ENCODE measurements around the gene AATK. TPM values are rescaled to one million over a fixed set of nuclear protein-coding genes. Genes with fewer than 3 reads are reported as not detected.

Gene AATK
- total and polyA plus RNA-seq, 9 of the 15 experiments (the other 6 are each of a cell fraction or from before 2014, with no cell fraction given), result 0.11 to 0.55 (median 0.38) TPM; not detected in 5

DNA sequence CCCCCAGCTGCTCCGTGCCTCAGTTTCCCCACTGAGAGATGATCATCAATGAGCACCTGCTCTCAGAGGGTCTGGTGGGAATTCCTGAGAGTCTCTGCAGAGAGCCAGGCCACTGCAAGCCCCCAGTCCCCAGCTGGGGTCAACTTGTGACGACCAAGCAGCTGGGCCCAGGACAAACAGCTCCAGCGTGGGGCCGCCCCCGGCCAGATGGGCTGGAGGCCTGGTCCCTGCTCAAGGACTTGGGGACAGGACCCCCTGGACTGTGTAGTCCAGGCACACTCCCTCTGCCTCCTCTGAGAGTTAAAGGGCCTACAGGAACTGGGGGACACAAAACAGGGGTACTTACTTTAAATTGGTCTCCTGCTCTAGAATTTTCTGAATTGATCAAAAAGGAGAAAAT, 16.6 kb upstream of the AATK start:
- no TSS peak for BruUV-seq (replicated peaks)
- 30% methylated on average over 5 of the region's 5 CpGs for WGBS (ENCODE audit: insufficient coverage, low coverage, missing lambda C conversion rate)
- in situ Hi-C loops (cut with MboI) (no loop called here), intact Hi-C loops (cut with micrococcal nuclease) (no loop called here)
- no peak overlapping the region for H3K4me3 ChIP-seq
- H3K9ac ChIP-seq (ENCODE audit: insufficient read depth in 1 of 2, low read depth in 2 of 2, low read length in 2 of 2), result no peak overlapping the region
- no peaks in the 10 kb centered on the region for H3K9me3 ChIP-seq (replicated peaks; ENCODE audit: control insufficient read depth, insufficient read depth, low read depth, low read length)
- no peaks in the 10 kb centered on the region for H3K9me1 ChIP-seq (ENCODE audit: control insufficient read depth, insufficient read depth, low read length)
- H2AFZ ChIP-seq (ENCODE audit: low read depth, low read length), result no peak overlapping the region
- POLR2A ChIA-PET, result interaction anchor here (0.8 kb wide), 1 partner anchor 10 kb away, joined by 3 read pairs; no protein-coding TSS in a partner anchor
- CTCF ChIA-PET (ENCODE audit: low intra/inter-chr PET ratio), result no interaction called here
- H3K27ac ChIP-seq (ENCODE audit: extremely low read depth, low read depth, low read length), result no peak overlapping the region
- ATAC-seq, result no peak
- peaks cover 16 to 58% of the 10 kb centered on the region in 2 experiments; a peak in 4 of 5 replicates for H3K27me3 ChIP-seq (ENCODE audit: control insufficient read depth in 2 of 2, insufficient read depth in 2 of 2, low read length in 2 of 2)
- no peak for FAIRE-seq
- no peak for DNase-seq (ENCODE audit: extremely low read depth in 1 of 4, low spot score in 3 of 4)
- no peaks in the 10 kb centered on the region for H3K36me3 ChIP-seq (ENCODE audit: control insufficient read depth, insufficient read depth, low read length)
- no peaks in the 10 kb centered on the region; the same call in 1 of the 2 replicates for H4K20me1 ChIP-seq (replicated peaks; ENCODE audit: control insufficient read depth, insufficient read depth, low read length)
- H3K4me2 ChIP-seq (ENCODE audit: insufficient read depth, low read length), result no peak overlapping the region
- TF ChIP-seq, protein P1, sequence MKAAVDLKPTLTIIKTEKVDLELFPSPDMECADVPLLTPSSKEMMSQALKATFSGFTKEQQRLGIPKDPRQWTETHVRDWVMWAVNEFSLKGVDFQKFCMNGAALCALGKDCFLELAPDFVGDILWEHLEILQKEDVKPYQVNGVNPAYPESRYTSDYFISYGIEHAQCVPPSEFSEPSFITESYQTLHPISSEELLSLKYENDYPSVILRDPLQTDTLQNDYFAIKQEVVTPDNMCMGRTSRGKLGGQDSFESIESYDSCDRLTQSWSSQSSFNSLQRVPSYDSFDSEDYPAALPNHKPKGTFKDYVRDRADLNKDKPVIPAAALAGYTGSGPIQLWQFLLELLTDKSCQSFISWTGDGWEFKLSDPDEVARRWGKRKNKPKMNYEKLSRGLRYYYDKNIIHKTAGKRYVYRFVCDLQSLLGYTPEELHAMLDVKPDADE (conservative IDR thresholded peaks at IDR 0.05; ENCODE audit: control insufficient read depth, low read depth, low read length), result no peak
- TF ChIP-seq NR3C1 (CRISPR knock-in tag; IDR thresholded peaks at IDR 0.05), result no peak
- TF ChIP-seq NR2F6 (CRISPR knock-in tag; IDR thresholded peaks at IDR 0.05), result no peak
- TF ChIP-seq MTA1 (IDR thresholded peaks at IDR 0.05; ENCODE audit: borderline replicate concordance), result no peak
- TF ChIP-seq SOX6 (IDR thresholded peaks at IDR 0.05), result no peak
- no peaks in the 10 kb centered on the region for H3K79me2 ChIP-seq (ENCODE audit: control insufficient read depth, insufficient read depth, low read length)
- H3K4me1 ChIP-seq (replicated peaks in 1 of 2; ENCODE audit: control insufficient read depth in 2 of 2, insufficient read depth in 2 of 2, low read length in 2 of 2), result peaks cover 0 to 57% of the 10 kb centered on the region in 2 experiments; a peak in 2 of 5 replicates

DNA sequence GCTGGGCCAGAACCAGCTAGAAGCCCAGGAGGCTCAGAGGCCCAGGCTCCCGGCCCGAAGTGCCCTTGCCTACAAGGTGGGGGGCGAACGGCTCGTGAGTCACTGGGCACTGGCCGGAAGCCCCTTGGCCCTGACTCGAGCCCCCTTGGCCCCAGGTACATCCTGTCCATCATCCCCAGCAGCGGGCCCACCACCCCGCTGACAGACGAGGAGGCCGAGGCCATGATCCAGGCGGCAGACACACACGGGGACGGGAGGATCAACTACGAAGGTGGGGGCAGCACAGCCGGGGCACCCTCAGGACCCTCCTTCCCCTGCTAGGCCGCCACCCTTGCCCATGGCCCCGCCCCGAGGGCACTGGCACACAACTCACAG, 15.8 kb upstream of the AATK start:
- intact Hi-C loops (cut with micrococcal nuclease) (no loop called here), in situ Hi-C loops (cut with MboI) (no loop called here)
- TF ChIP-seq, protein P2, sequence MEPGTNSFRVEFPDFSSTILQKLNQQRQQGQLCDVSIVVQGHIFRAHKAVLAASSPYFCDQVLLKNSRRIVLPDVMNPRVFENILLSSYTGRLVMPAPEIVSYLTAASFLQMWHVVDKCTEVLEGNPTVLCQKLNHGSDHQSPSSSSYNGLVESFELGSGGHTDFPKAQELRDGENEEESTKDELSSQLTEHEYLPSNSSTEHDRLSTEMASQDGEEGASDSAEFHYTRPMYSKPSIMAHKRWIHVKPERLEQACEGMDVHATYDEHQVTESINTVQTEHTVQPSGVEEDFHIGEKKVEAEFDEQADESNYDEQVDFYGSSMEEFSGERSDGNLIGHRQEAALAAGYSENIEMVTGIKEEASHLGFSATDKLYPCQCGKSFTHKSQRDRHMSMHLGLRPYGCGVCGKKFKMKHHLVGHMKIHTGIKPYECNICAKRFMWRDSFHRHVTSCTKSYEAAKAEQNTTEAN (CRISPR knock-in tag; IDR thresholded peaks at IDR 0.05), result no peak
- TF ChIP-seq ZNF431 (CRISPR knock-in tag; IDR thresholded peaks at IDR 0.05) (no peak), FOXO4 (CRISPR knock-in tag; IDR thresholded peaks at IDR 0.05) (no peak), KDM1A (IDR thresholded peaks at IDR 0.05) (no peak), ZNF217 (CRISPR knock-in tag; IDR thresholded peaks at IDR 0.05) (no peak), ZNF830 (CRISPR knock-in tag; IDR thresholded peaks at IDR 0.05) (no peak), CREBBP (IDR thresholded peaks at IDR 0.05; ENCODE audit: low read depth, low read length) (no peak)
- BruUV-seq (replicated peaks), result no TSS peak
- ChIA-PET POLR2A (interaction anchor here (0.8 to 1.1 kb wide), 3 partner anchors 10 to 38 kb away, joined by 3 read pairs; no protein-coding TSS in a partner anchor), CTCF (ENCODE audit: low intra/inter-chr PET ratio) (no interaction called here)
- H3K27ac ChIP-seq (ENCODE audit: extremely low read depth, low read depth, low read length), result no peak overlapping the region
- no peak overlapping the region for H2AFZ ChIP-seq (ENCODE audit: low read depth, low read length)
- H4K20me1 ChIP-seq (replicated peaks; ENCODE audit: control insufficient read depth, insufficient read depth, low read length), result no peaks in the 10 kb centered on the region; the same call in 1 of the 2 replicates
- no peak for DNase-seq (ENCODE audit: extremely low read depth in 1 of 4, low spot score in 3 of 4)
- no peaks in the 10 kb centered on the region for H3K36me3 ChIP-seq (ENCODE audit: control insufficient read depth, insufficient read depth, low read length)
- H3K27me3 ChIP-seq (ENCODE audit: control insufficient read depth in 2 of 2, insufficient read depth in 2 of 2, low read length in 2 of 2), result peaks cover 16 to 60% of the 10 kb centered on the region in 2 experiments; a peak in 4 of 5 replicates
- FAIRE-seq, result no peak
- H3K9me1 ChIP-seq (ENCODE audit: control insufficient read depth, insufficient read depth, low read length), result no peaks in the 10 kb centered on the region
- H3K79me2 ChIP-seq (ENCODE audit: control insufficient read depth, insufficient read depth, low read length), result no peaks in the 10 kb centered on the region
- H3K4me3 ChIP-seq, result no peak overlapping the region
- WGBS (ENCODE audit: insufficient coverage, low coverage, missing lambda C conversion rate), result 28% methylated on average over 19 of the region's 19 CpGs
- H3K4me2 ChIP-seq (ENCODE audit: insufficient read depth, low read length), result no peak overlapping the region
- peaks cover 0 to 53% of the 10 kb centered on the region in 2 experiments; a peak in 2 of 5 replicates for H3K4me1 ChIP-seq (replicated peaks in 1 of 2; ENCODE audit: control insufficient read depth in 2 of 2, insufficient read depth in 2 of 2, low read length in 2 of 2)
- no peak for ATAC-seq
- H3K9ac ChIP-seq (ENCODE audit: insufficient read depth in 1 of 2, low read depth in 2 of 2, low read length in 2 of 2), result no peak overlapping the region
- H3K9me3 ChIP-seq (replicated peaks; ENCODE audit: control insufficient read depth, insufficient read depth, low read depth, low read length), result no peaks in the 10 kb centered on the region
